NT2/D1 (cell line): ENCODE measurements around the gene HHIP.

Source experiments
- DNase-seq: peaks from one replicate; pipeline ENCODE4 v3.0.0-alpha.2; 2011; ENCODE audit warnings: low read depth, low spot score
- H3K27me3 ChIP-seq: 2 replicates; pipeline ENCODE4 v1.6.0; 2011; ENCODE audit warnings: mild to moderate bottlenecking; ENCODE audit not compliant: insufficient read length, insufficient read depth
- H3K36me3 ChIP-seq: 2 replicates; pipeline ENCODE4 v1.6.1; 2011; ENCODE audit warnings: mild to moderate bottlenecking, low read length, mixed read lengths; ENCODE audit not compliant: insufficient read depth, insufficient read length
- H3K4me1 ChIP-seq: 2 replicates; pipeline ENCODE4 v1.5.1; 2011; ENCODE audit not compliant: insufficient read depth, insufficient read length
- H3K4me3 ChIP-seq: 2 replicates; pipeline ENCODE4 v1.5.1; 2011; ENCODE audit warnings: low read depth; ENCODE audit not compliant: insufficient read length
- H3K9ac ChIP-seq: 2 replicates; pipeline ENCODE4 v1.6.0; 2011; ENCODE audit warnings: low read depth; ENCODE audit not compliant: insufficient read length
- H3K9me3 ChIP-seq: 2 replicates; pipeline ENCODE4 v1.5.1; 2011; ENCODE audit warnings: mild to moderate bottlenecking, low read length; ENCODE audit not compliant: insufficient read depth
- SUZ12 ChIP-seq: IDR thresholded peaks from 2 replicates; pipeline ENCODE4 v1.6.1; 2011; ENCODE audit not compliant: insufficient read length, insufficient read depth; ENCODE audit errors: extremely low read depth
- YY1 ChIP-seq: IDR thresholded peaks from 2 replicates; pipeline ENCODE4 v1.6.1; 2011; ENCODE audit not compliant: insufficient read length, insufficient read depth
- ZNF274 ChIP-seq: IDR thresholded peaks from 2 replicates; pipeline ENCODE4 v1.6.1; 2011; ENCODE audit warnings: mild to moderate bottlenecking, low read depth, low read length

The HHIP gene

DNA sequence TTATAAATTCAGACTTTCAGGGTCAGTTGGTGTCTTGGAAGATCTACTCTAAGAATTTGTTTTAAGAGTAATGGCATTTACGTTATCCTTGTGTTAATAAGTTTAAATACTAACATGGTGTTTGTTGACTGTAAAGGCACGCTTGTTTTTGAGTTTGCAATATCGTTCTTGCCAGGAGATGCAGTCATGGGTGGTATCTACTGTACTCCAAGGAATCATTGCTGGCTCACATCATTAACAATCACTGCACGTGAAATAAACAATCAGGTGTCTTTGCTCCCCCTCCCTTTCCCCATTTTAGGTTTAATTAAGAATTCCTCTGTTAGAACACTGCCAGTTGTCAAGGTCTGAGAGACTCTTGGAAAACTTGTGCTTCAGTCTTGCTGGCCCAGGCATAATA, 1.6 kb downstream of the HHIP start:
- Histone ChIP-seq H3K9me3 (no peaks in the 10 kb centered on the region), H3K36me3 (no peaks in the 10 kb centered on the region), H3K4me3 (no peak overlapping the region), H3K27me3 (peaks cover 42% of the 10 kb centered on the region), H3K4me1 (no peaks in the 10 kb centered on the region), H3K9ac (no peak overlapping the region)
- TF ChIP-seq SUZ12 (no peak), YY1 (no peak), ZNF274 (no peak)
- no peak for DNase-seq

- Histone ChIP-seq H3K4me1 (no peaks in the 10 kb centered on the region), H3K9me3 (no peaks in the 10 kb centered on the region), H3K9ac (no peak overlapping the region), H3K27me3 (peaks cover 42% of the 10 kb centered on the region), H3K36me3 (no peaks in the 10 kb centered on the region), H3K4me3 (no peak overlapping the region)
- DNase-seq = no peak
- TF ChIP-seq YY1 (no peak), ZNF274 (no peak), SUZ12 (no peak)
Observed at GRCh38 chr4:144648042-144648441, 2.1 kb downstream of the HHIP start.

DNA sequence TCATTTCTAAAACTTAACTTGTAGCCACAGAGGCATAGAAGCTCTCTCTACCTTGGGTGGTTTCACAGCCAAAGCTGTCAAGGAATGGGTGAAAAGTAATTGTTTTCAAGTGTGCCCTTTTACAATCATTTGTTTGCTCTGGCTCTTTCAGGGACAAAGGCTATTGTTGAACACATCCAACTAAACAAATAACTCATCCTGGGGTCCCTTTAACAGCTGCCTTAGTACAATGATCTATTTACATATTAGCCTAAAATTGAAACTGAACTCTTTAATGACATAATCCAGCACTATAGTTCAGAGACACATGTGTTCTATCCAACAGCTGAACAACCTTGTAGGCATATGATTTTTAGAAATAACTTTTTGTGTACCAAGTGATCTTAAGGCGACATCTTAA, 3.7 kb downstream of the HHIP start:
- Histone ChIP-seq H3K27me3 (peaks cover 39% of the 10 kb centered on the region), H3K4me1 (no peaks in the 10 kb centered on the region), H3K36me3 (no peaks in the 10 kb centered on the region), H3K9ac (no peak overlapping the region), H3K9me3 (no peaks in the 10 kb centered on the region), H3K4me3 (no peak overlapping the region)
- no peak for DNase-seq
- TF ChIP-seq SUZ12 = no peak
- no peak for TF ChIP-seq ZNF274
- TF ChIP-seq YY1 = no peak

DNA sequence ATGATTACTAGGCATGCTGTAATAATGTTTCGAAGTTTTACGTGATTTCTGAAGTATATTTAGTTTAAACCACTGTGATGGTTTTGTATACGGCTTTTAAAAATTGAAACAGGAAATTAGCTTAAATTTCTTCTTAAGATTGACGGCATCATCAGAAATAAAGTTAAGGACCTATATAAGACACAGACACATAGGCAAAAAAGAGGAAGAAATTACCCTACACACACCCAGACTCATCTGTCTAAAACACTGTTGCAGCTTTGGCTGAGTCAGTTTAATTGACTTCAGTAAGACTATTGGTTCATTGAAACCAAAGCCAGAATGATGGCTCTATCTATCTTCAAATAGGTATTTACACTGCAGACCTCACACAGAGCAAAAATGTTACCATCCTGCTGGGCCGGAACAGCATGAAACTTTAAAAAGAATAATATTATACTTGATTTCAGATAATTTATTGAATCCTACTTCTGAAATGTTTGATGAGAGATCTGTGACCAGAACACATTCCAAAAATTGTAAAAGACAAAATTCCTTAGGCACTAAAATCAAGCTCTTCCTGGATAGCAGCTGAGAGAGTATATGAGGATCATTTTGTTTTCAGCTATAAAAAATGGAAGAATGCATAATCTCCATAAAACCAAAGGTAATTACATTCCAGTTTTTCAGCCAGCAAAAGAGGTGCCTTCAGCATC, 4.5 kb downstream of the HHIP start:
- no peaks in the 10 kb centered on the region for H3K9me3 ChIP-seq
- no peaks in the 10 kb centered on the region for H3K36me3 ChIP-seq
- no peak overlapping the region for H3K9ac ChIP-seq
- H3K4me1 ChIP-seq = no peaks in the 10 kb centered on the region
- no peak for DNase-seq
- H3K4me3 ChIP-seq = no peak overlapping the region
- H3K27me3 ChIP-seq = peaks cover 31% of the 10 kb centered on the region
- no peak for TF ChIP-seq YY1
- no peak for TF ChIP-seq ZNF274
- no peak for TF ChIP-seq SUZ12

GRCh38 chr4:144653781-144654545, 8.0 kb downstream of the HHIP start:
- H3K9ac ChIP-seq = no peak overlapping the region
- no peaks in the 10 kb centered on the region for H3K4me1 ChIP-seq
- TF ChIP-seq ZNF274 = no peak
- no peak for TF ChIP-seq SUZ12
- no peak for TF ChIP-seq YY1
- no peaks in the 10 kb centered on the region for H3K27me3 ChIP-seq
- H3K9me3 ChIP-seq = no peaks in the 10 kb centered on the region
- no peak overlapping the region for H3K4me3 ChIP-seq
- DNase-seq = no peak
- H3K36me3 ChIP-seq = no peaks in the 10 kb centered on the region

- no peaks in the 10 kb centered on the region for H3K4me1 ChIP-seq
- no peaks in the 10 kb centered on the region for H3K36me3 ChIP-seq
- no peak for DNase-seq
- no peak overlapping the region for H3K9ac ChIP-seq
- no peaks in the 10 kb centered on the region for H3K9me3 ChIP-seq
- TF ChIP-seq SUZ12 (no peak), ZNF274 (no peak), YY1 (no peak)
- no peaks in the 10 kb centered on the region for H3K27me3 ChIP-seq
- no peak overlapping the region for H3K4me3 ChIP-seq
Observed at GRCh38 chr4:144655491-144655890, 9.5 kb downstream of the HHIP start.

GRCh38 chr4:144656850-144657249, 10.9 kb downstream of the HHIP start:
- no peak for DNase-seq
- Histone ChIP-seq H3K9ac (no peak overlapping the region), H3K4me1 (no peaks in the 10 kb centered on the region), H3K9me3 (no peaks in the 10 kb centered on the region), H3K27me3 (no peaks in the 10 kb centered on the region), H3K4me3 (no peak overlapping the region), H3K36me3 (no peaks in the 10 kb centered on the region)
- TF ChIP-seq SUZ12 (no peak), ZNF274 (no peak), YY1 (no peak)
